ENCODE results near the gene CDS2.

- TF ChIP-seq MAX (IDR thresholded peaks at IDR 0.05; ENCODE audit: low read depth, low read length) (0 out of 2 replicates have a peak, but pooled peaks have one; percentile 5), CTCF (IDR thresholded peaks at IDR 0.05; ENCODE audit: low read depth, low read length) (no peak), MYC (IDR thresholded peaks at IDR 0.05; ENCODE audit: low read depth, low read length) (no peak), POLR2A (IDR thresholded peaks at IDR 0.05; ENCODE audit: extremely low read depth, insufficient read length) (no peak)
Observed at GRCh38 chr20:5173751-5174150, 46.9 kb downstream of the CDS2 start.

Measured in NB4 (cell line).